Measurements from ENCODE around the gene GAK.

The GAK gene

DNA sequence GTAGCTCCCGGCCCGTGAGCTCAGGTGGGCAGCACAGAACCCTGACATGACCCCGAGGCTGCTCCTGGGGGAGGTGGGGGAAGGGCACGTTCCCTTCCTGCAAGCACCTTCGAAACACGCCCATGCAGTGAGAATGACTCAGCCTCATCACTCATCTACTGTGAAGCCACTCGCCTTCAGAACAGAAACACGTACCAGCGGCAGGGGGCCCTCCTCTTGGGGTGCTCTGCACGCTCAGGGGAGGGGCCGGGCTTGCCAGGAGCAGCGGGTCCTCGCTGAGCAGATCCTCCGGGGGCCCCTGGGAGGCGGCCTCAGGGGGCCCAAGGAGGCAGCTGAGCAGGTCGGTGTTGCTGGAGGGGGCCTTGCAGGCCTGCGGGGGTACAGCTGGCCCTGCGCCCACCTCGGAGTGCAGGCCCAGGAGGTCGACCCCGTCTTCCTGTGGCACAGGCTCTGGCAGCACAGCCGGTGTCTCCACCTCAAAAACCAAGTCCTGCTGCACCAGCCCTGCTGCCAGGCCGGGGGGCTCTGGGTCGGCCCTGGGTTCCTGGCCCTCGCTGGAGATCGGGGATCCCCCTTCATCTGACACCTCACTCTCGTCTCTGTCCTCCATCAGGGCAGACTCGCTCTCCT lies 65.2 kb downstream of the GAK start:
- no peak for DNase-seq

DNA sequence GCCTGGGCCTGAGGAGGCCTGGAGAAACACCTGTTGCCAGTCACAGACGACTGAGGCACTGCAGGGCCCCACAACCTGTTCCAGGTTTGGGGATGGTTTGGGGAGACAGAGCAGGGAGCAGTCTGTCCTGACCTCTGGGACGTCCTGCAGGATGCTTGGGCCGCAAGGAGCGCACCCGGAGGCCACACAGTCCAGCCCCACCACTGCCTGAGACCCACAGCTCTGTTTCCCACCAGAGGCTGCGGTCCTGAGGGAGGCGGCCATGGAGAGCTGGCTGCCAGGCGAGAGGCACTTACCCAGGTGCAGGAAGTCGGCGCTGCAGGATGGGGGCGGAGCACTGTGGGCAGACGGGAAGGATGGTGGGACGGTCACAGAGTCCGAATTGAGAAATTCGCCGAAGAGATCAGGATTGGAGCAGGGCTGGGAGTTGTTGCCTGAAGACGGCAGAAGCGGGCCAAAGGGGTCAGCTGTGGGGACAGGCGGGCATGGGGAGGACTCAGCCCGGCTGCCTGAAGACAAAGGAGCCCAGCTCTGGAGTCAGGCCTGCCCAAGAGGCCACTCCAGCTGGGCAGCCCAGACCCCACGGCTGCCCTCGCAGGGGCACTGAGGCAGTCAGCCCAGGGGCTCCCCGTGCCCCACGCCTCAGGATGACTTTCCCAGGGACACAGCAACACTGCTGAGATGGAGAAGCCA lies 65.9 kb downstream of the GAK start:
- DNase-seq, result no peak

GRCh38 chr4:865572-865971 lies 66.5 kb downstream of the GAK start:
- DNase-seq, result no peak

DNA sequence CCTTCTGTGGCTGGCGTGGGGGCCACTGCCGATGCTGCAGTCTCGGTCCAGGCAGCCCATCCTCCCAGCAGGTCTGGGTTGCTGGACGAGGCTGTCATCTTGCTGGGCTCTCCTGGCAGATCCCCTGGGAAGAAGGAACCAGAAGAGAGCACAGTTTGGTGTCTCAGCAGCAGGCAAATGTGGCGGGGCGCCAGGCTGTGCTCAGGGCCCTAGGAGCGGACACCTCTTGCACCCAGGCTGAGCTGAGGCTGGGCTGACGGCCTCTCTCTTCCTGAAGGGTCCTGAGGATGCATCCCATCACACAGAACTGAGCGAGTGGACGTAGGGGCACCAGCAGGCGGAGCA lies 67.0 kb downstream of the GAK start:
- DNase-seq, result no peak

- no peak for DNase-seq
These were observed 67.5 kb downstream of the GAK start for GRCh38 chr4:864456-865120.

- DNase-seq, result no peak
These were observed 71.6 kb downstream of the GAK start for GRCh38 chr4:860561-860960.

- DNase-seq, result no peak
These were observed 72.6 kb downstream of the GAK start for GRCh38 chr4:859496-859895.

DNA sequence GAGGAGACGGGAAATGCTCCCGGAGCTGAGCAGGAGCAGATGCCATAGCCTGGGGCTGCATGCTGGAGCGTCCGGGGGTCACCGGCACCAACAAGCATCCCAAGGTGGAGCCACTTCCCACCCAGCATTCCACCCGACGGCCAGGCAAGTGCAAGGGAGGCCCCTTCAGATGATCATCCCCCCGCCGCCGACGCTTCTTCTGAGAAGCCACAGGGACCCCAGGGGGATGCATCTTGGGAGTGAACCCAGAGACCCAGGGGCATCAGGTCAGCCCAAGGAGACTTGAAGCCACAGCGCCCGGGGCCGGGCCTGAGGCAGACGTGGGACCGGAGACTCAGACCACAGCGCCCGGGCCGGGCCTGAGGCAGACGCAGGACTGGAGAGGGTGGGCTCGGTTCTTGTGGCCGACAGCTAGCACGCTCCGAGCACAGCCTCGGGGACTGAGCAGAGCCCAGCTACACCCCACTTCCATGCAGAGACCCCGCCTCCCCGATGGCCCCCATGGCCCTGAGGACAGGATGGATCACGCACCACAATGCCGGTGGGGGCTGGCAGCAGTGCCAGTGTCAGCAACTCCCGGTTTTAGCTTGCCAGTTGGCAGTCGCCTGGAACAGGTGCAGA lies 73.2 kb downstream of the GAK start:
- DNase-seq, result no peak

- DNase-seq, result no peak
These were observed 74.1 kb downstream of the GAK start for GRCh38 chr4:858041-858481.

- DNase-seq, result no peak
These were observed 74.7 kb downstream of the GAK start for GRCh38 chr4:857461-857860.

DNA sequence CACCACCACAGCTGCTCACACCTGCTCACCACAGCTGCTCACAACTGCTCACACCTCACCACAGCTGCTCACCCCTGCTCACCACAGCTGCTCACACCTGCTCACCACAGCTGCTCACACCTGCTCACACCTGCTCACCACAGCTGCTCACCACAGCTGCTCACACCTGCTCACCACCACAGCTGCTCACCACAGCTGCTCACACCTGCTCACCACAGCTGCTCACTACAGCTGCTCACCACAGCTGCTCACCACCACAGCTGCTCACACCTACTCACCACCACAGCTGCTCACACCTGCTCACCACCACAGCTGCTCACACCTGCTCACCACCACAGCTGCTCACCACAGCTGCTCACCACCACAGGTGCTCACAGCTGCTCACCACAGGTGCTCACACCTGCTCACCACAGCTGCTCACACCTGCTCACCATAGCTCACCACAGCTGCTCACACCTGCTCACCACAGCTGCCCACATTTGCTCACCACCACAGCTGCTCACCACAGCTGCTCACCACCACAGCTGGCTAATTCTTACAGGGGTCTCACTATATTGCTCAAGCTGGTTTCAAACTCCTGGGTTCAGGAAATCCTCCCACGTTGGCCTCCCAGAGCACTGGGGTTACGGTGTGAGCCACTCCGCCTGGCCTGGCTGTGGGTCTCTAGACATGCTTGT lies 75.8 kb downstream of the GAK start:
- DNase-seq, result no peak

DNA sequence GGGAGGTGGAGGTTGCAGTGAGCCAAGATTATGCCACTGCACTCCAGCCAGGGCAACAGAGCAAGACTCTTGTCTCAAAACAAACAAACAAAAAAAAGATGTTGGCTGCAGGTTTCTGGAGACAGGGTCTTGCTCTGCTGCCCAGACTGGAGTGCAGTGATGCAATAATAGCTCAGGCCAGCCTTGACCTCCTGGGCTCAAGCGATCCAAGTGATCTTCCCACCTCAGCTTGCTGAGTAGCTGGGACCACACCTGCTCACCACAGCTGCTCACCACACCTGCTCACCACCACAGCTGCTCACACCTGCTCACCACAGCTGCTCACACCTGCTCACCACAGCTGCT lies 76.3 kb downstream of the GAK start:
- DNase-seq, result no peak

DNA sequence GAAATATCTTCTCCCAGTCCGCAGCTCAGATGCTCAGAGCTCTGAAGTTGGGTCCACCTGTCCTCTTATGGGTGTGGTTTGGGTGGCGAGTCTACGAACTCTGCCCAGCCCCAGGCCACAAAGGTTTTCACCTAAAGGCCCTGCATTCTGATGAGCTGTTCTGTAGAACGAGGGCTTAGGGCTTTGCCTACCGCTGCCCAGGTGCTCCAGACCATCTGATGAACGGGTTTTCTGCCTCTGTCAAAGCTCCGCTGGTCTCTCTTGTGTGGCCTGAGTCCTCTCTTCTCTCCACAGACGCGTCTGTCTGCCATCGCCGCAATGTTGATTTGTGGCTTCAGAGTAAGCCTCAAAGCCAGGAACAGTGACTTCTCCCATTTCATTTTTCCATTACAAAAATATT lies 77.8 kb downstream of the GAK start:
- DNase-seq, result no peak

DNA sequence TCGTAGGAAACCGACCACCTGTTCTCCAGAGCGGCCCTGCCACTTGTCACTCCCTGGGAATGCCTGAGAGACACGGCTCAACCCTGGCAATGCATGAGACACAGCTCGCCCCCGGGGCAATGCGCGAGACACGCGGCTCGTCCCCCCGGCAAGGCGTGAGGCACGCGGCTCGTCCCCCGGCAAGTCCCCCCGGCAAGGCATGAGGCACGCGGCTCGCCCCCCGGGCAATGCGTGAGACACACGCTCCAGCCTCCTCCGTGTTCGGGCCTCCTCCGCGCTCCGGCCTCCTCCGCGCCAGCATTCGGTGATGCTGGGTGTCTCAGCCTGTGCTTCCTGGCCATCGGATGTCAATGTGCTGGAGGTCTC lies 78.7 kb downstream of the GAK start:
- DNase-seq, result no peak

GRCh38 chr4:851701-852430 lies 80.2 kb downstream of the GAK start:
- DNase-seq, result no peak

DNA sequence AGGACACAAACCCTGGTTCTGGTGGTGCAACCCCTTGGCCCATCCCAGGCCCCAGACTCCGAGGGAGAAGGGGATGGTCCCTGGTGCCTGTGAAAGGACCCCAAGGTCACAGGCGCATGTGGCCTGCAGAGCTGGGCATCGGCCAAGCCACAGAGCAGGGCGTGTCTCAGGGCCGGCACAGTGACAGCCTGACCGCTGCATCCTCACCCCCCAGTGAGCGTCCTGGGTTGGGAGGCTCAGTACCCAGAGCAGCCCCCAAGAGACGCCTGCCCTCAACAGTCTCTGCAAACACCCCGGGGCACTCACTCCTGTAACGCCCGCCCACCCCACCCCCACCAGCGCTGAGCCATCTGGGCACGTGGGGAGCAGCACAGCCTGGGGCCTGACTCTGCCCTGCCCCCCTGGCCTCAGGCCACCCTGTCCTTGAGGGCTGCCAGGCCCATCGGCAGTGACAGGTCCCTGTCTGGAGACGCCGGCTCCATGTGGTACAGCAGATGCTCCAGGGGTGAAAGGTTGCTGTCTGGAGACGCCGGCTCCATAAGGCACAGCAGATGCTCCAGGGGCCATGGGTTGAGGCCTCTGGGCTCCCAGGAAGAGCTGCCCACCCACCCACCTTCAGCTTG lies 81.7 kb downstream of the GAK start:
- peak; percentile 61 for DNase-seq

- DNase-seq, result no peak
These were observed 82.5 kb downstream of the GAK start for GRCh38 chr4:849478-850175.

- no peak for DNase-seq
These were observed 83.2 kb downstream of the GAK start for GRCh38 chr4:848803-849477.

- peak; percentile 22 for DNase-seq
These were observed 83.8 kb downstream of the GAK start for GRCh38 chr4:848307-848691.

DNA sequence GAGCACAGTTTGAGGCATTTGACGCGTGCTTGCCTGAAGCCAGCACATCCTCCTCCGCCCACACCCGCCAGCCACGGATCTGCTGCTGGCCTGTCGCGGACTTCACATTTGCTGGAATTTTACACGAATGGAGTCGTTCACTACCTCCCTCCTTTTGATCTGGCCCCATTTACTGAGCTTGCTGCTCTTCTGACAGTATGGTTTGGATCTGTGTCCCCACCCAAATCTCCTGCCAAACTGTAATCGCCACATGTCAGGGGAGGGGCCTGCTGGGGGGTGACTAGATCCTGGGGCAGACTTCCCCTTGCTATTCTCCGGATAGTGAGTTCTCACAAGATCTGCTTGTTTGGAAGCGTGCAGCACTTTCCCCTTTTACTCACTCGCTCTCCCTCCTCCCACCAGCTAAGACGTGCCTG lies 86.3 kb downstream of the GAK start:
- DNase-seq, result peak; percentile 63

DNA sequence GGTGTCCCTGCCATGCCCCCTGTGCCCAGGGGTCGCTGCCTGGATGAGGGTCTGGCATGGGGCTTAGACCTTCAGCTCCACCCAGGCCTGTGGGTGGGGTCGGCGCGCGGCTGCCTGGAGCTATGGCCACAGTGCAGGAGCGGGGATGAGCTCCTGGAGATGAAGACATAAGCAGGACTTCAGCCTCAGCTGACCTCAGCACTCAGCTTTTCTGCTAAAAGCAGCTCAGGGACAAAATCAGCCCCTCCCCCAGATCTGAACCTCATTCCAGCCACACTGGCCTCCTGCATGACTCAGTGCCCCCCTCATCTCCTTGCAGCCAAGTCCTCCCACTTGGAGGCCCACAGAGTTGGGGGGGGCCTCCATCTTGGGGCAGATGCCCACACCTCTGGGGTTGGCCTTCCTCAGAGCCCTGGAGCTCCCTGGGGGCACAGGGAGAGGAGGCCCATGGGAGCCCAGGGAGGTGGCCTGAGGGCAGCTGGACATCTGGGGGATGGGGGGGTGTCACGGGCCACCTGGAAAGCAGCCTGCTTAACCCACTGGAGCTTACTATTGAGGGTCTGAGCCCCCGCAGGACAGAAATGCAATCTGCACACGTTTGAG lies 86.8 kb downstream of the GAK start:
- DNase-seq, result peak; percentile 37
